PC-9 (cell line): ENCODE results near the gene PPP1R9A. TPM values are rescaled to one million over a fixed set of nuclear protein-coding genes. Genes with fewer than 3 reads are reported as not detected.

Source experiments
- BruUV-seq: library from RNA; stranded (reverse); fragments of 400-500 nt; replicated peaks from 2 replicates; lab custom pipeline; 2021; lab: Mats Ljungman, UMichigan
- CTCF ChIA-PET: fragments of 300-600 bp; sonication (Branson Sonifier 250); formaldehyde crosslinking; loops from one replicate; lab custom pipeline; 2022; ENCODE audit warnings: antibody characterized with exemption; lab: Charles Lee
- POLR2A ChIA-PET: fragments of 300-600 bp; sonication (Branson Sonifier 250); formaldehyde crosslinking; loops from one replicate; lab custom pipeline; 2022; ENCODE audit warnings: antibody characterized with exemption; ENCODE audit not compliant: unreplicated experiment; lab: Charles Lee
- DNase-seq, 2 experiments: peaks; one replicate each; pipeline versions ENCODE4 v3.0.0 to v3.0.0-alpha.2; 2015 to 2022; ENCODE audit warnings: mixed read lengths in 1 of 2
- H2AFZ ChIP-seq: fragments of 200-600 bp; sonication (generic); 2 replicates; pipeline ENCODE4 v1.8.1; 2017; ENCODE audit warnings: antibody characterized with exemption
- H3F3A ChIP-seq: fragments of 200-600 bp; sonication (generic); 2 replicates; pipeline ENCODE4 v1.8.1; 2017; ENCODE audit warnings: antibody characterized with exemption, mild to moderate bottlenecking, low read depth; ENCODE audit not compliant: insufficient read depth
- H3K27ac ChIP-seq: fragments of 200-600 bp; sonication (generic); 2 replicates; pipeline ENCODE4 v1.6.1; 2016; ENCODE audit warnings: mixed run types
- H3K27me3 ChIP-seq: fragments of 200-600 bp; sonication (generic); 2 replicates; pipeline ENCODE4 v1.6.1; 2016; ENCODE audit warnings: low read depth, mixed run types; ENCODE audit not compliant: insufficient read depth
- H3K36me3 ChIP-seq: fragments of 200-600 bp; sonication (generic); 2 replicates; pipeline ENCODE4 v1.6.1; 2016; ENCODE audit warnings: low read depth, mixed run types
- H3K4me1 ChIP-seq: fragments of 200-600 bp; sonication (generic); replicated peaks from 2 replicates; pipeline ENCODE4 v1.6.1; 2016; ENCODE audit warnings: mixed run types; ENCODE audit not compliant: insufficient read depth
- H3K4me2 ChIP-seq: fragments of 200-600 bp; sonication (generic); 2 replicates; pipeline ENCODE4 v1.6.1; 2017; ENCODE audit warnings: mixed run types
- H3K4me3 ChIP-seq: fragments of 200-600 bp; sonication (generic); 2 replicates; pipeline ENCODE4 v1.6.1; 2016; ENCODE audit warnings: mixed run types
- H3K79me2 ChIP-seq: fragments of 200-600 bp; sonication (generic); 2 replicates; pipeline ENCODE4 v1.6.1; 2017; ENCODE audit warnings: low read depth, mixed run types
- H3K9me2 ChIP-seq: fragments of 200-600 bp; sonication (generic); 2 replicates; pipeline ENCODE4 v1.8.1; 2017; ENCODE audit warnings: mild to moderate bottlenecking; ENCODE audit not compliant: insufficient read depth
- H3K9me3 ChIP-seq: fragments of 200-600 bp; sonication (generic); 2 replicates; pipeline ENCODE4 v1.8.1; 2016; ENCODE audit warnings: low read depth; ENCODE audit not compliant: insufficient read depth
- H4K20me1 ChIP-seq: fragments of 200-600 bp; sonication (generic); 2 replicates; pipeline ENCODE4 v1.8.1; 2017; ENCODE audit not compliant: insufficient read depth
- EZH2 ChIP-seq: fragments of 200-600 bp; sonication (generic); IDR thresholded peaks from 2 replicates; pipeline ENCODE4 v1.8.0; 2017; ENCODE audit warnings: antibody characterized with exemption, low read depth
- intact Hi-C: fragments of 100-400 bp; cut with micrococcal nuclease; formaldehyde crosslinking; loops from one replicate; pipeline ENCODE4 v1.10.0; 2022; ENCODE audit not compliant: unreplicated experiment
- total RNA-seq: library from RNA; stranded (reverse); gene quantifications from 2 replicates; pipeline ENCODE4 v1.2.3, GENCODE V29; 2021
- TF ChIP-seq, protein P1 (sequence below): fragments of 200-600 bp; sonication (generic); conservative IDR thresholded peaks from 2 replicates; pipeline ENCODE4 v1.6.1; 2017; ENCODE audit warnings: mixed run types, antibody characterized with exemption, mild to moderate bottlenecking, moderate library complexity

PPP1R9A gene
- total RNA-seq, 1 experiment from 2014 or later, result 11.5 TPM

- CTCF ChIA-PET, result no interaction called here
- Histone ChIP-seq H3K9me3 (no peaks in the 10 kb centered on the region), H3K36me3 (no peaks in the 10 kb centered on the region), H3F3A (no peaks in the 10 kb centered on the region), H3K4me2 (no peak overlapping the region), H2AFZ (no peak overlapping the region), H3K4me3 (no peak overlapping the region), H3K4me1 (no peaks in the 10 kb centered on the region), H3K79me2 (no peaks in the 10 kb centered on the region), H4K20me1 (no peaks in the 10 kb centered on the region), H3K27ac (no peak overlapping the region), H3K27me3 (no peaks in the 10 kb centered on the region), H3K9me2 (no peaks in the 10 kb centered on the region)
- POLR2A ChIA-PET, result no interaction called here
- intact Hi-C loops, result no loop called here
- no peak for DNase-seq
- TF ChIP-seq EZH2, result no peak
- TF ChIP-seq, protein P1, sequence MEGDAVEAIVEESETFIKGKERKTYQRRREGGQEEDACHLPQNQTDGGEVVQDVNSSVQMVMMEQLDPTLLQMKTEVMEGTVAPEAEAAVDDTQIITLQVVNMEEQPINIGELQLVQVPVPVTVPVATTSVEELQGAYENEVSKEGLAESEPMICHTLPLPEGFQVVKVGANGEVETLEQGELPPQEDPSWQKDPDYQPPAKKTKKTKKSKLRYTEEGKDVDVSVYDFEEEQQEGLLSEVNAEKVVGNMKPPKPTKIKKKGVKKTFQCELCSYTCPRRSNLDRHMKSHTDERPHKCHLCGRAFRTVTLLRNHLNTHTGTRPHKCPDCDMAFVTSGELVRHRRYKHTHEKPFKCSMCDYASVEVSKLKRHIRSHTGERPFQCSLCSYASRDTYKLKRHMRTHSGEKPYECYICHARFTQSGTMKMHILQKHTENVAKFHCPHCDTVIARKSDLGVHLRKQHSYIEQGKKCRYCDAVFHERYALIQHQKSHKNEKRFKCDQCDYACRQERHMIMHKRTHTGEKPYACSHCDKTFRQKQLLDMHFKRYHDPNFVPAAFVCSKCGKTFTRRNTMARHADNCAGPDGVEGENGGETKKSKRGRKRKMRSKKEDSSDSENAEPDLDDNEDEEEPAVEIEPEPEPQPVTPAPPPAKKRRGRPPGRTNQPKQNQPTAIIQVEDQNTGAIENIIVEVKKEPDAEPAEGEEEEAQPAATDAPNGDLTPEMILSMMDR, result no peak
- no TSS peak for BruUV-seq
These were observed 355.5 kb downstream of the PPP1R9A start for GRCh38 chr7:95262875-95263274.

GRCh38 chr7:95263785-95264362 lies 356.5 kb downstream of the PPP1R9A start:
- no peak for TF ChIP-seq EZH2
- TF ChIP-seq, protein P1, result no peak
- Histone ChIP-seq H3K9me2 (no peaks in the 10 kb centered on the region), H3K27ac (no peak overlapping the region), H4K20me1 (no peaks in the 10 kb centered on the region), H3F3A (no peaks in the 10 kb centered on the region), H3K27me3 (no peaks in the 10 kb centered on the region), H3K4me3 (no peak overlapping the region), H3K4me1 (no peaks in the 10 kb centered on the region), H3K79me2 (no peaks in the 10 kb centered on the region), H2AFZ (no peak overlapping the region), H3K36me3 (no peaks in the 10 kb centered on the region), H3K9me3 (no peaks in the 10 kb centered on the region), H3K4me2 (no peak overlapping the region)
- POLR2A ChIA-PET, result no interaction called here
- CTCF ChIA-PET, result no interaction called here
- intact Hi-C loops, result no loop called here
- no peak for DNase-seq
- no TSS peak for BruUV-seq

DNA sequence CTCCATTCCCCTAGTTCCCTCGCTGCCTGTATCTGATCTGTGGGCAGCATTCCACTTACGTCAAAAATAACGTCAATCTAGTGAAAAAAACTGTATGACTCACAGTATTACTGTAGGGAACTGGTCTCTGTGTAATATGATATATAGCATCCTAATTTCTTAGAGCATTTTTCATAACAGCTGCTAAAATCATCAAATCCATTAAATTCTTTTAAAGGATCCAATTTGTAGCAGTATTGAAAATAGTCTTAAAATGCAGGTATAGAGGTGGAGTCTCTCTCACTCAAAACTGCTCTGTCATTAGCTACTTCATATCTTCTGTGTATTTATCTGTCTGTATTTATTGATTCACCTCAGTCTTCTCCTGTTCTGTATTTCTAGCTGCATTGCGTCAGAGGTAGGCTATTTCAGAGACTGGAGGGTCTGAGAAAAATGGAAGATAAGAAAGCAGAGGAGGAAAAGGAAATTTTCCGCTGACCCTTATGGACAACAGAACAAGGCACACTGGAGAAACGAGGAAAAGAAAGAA lies 357.0 kb downstream of the PPP1R9A start:
- no peak overlapping the region for H2AFZ ChIP-seq
- POLR2A ChIA-PET, result no interaction called here
- DNase-seq, result peak in 1 of 2 experiments; percentile 30
- H3K4me2 ChIP-seq, result no peak overlapping the region
- no peak overlapping the region for H3K4me3 ChIP-seq
- TF ChIP-seq, protein P1, result no peak
- no peak for TF ChIP-seq EZH2
- intact Hi-C loops, result no loop called here
- H3K79me2 ChIP-seq, result no peaks in the 10 kb centered on the region
- no TSS peak for BruUV-seq
- no peaks in the 10 kb centered on the region for H3K9me2 ChIP-seq
- H3K9me3 ChIP-seq, result no peaks in the 10 kb centered on the region
- no peaks in the 10 kb centered on the region for H3F3A ChIP-seq
- H4K20me1 ChIP-seq, result no peaks in the 10 kb centered on the region
- H3K27ac ChIP-seq, result no peak overlapping the region
- H3K36me3 ChIP-seq, result no peaks in the 10 kb centered on the region
- CTCF ChIA-PET, result no interaction called here
- no peaks in the 10 kb centered on the region for H3K27me3 ChIP-seq
- no peaks in the 10 kb centered on the region for H3K4me1 ChIP-seq
